Activated naive CD4-positive, alpha-beta T cell treated with anti-CD3 and anti-CD28 coated beads, Interleukin-2, amount 10 ng/mL, durations not matched to agents 7 days and 5 days (primary cell): ENCODE results near the gene NOL9.

Experiments
- CTCF ChIA-PET: fragments of 350-600 bp; sonication (Branson Sonifier 250); formaldehyde crosslinking; loops from one replicate; lab custom pipeline; 2021; ENCODE audit warnings: antibody characterized with exemption; lab: Charles Lee
- DNase-seq: peaks from one replicate; pipeline ENCODE4 v3.0.0-alpha.2; 2020
- H3K27ac Mint-ChIP-seq: one replicate; pipeline ENCODE4 v1.8.0; 2021; ENCODE audit warnings: mild to moderate bottlenecking, moderate library complexity, mixed read lengths
- H3K27me3 Mint-ChIP-seq: one replicate; pipeline ENCODE4 v1.8.0; 2021; ENCODE audit warnings: mild to moderate bottlenecking, mixed read lengths
- H3K36me3 Mint-ChIP-seq: one replicate; pipeline ENCODE4 v1.8.0; 2021; ENCODE audit warnings: mixed read lengths
- H3K4me1 Mint-ChIP-seq: one replicate; pipeline ENCODE4 v1.8.0; 2021; ENCODE audit warnings: mixed read lengths
- H3K4me3 Mint-ChIP-seq: one replicate; pipeline ENCODE4 v1.8.0; 2021; ENCODE audit warnings: mild to moderate bottlenecking, moderate library complexity, mixed read lengths
- H3K9me3 Mint-ChIP-seq: one replicate; pipeline ENCODE4 v1.8.0; 2021; ENCODE audit warnings: mixed read lengths

Gene NOL9

GRCh38 chr1:6504887-6505286 lies 49.4 kb downstream of the NOL9 start:
- no peaks in the 10 kb centered on the region for H3K4me1 Mint-ChIP-seq
- no peaks in the 10 kb centered on the region for H3K9me3 Mint-ChIP-seq
- no peak overlapping the region for H3K27ac Mint-ChIP-seq
- H3K36me3 Mint-ChIP-seq = no peaks in the 10 kb centered on the region
- no peak for DNase-seq
- peaks cover 39% of the 10 kb centered on the region for H3K27me3 Mint-ChIP-seq
- CTCF ChIA-PET = interaction anchor here (0.6 to 1.3 kb wide), 2 partner anchors 16 to 388 kb away, joined by 3 to 5 read pairs; no protein-coding TSS in a partner anchor
- H3K4me3 Mint-ChIP-seq = no peak overlapping the region

GRCh38 chr1:6503884-6504602 lies 50.3 kb downstream of the NOL9 start:
- no peaks in the 10 kb centered on the region for H3K36me3 Mint-ChIP-seq
- CTCF ChIA-PET = interaction anchor here (1.9 kb wide), 1 partner anchor 50 kb away, joined by 4 read pairs; the partner anchor contains the start of gene NOL9
- DNase-seq = peak; percentile 18

DNA sequence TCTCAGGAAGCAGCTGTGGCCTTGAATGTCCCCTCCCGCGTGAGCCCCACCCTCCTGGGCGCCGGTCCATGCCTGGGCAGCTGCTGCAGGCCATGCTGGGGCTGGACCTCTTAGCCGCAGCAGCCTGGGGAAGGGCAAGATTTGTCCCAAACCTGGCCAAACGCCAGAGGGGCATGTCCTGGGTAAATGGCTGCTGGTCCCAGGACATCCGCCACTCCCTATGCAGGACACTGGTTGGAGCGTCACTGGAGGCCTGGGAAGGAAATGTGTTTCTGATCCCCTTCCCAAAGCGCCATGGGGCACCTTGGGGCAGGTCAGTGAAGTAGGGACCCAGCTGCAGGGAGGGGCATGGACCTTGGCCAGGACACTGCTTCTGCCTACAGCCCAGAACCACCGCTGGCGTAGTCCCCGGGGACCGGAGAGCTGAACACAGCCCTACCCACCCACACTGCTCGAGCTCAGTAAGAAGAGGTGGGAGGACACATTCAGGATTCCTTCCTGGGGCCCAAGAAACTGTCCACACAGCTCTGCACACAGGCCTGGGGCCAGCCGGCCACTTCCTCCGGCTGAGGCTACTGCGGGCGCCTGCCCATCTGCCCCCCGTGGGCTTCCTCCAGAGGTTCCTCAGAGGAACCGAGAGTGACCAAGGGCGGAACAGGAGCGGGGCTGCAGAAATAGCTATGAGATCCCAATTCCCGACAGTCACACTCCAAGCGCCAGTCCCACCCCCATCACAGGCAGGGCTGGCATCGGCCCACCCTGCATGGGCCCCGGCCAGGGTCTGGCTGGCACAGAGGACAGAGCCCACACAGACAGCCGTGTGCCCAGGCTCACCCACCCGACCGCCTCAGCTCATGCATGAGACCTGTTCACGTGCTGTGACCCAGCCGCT lies 52.1 kb downstream of the NOL9 start:
- CTCF ChIA-PET = interaction anchor here (1.2 to 1.9 kb wide), 3 partner anchors 52 to 144 kb away, joined by 3 to 4 read pairs (median 3); partner anchors contain the start of gene NOL9
- Mint-ChIP-seq H3K27ac (no peak overlapping the region), H3K36me3 (no peaks in the 10 kb centered on the region), H3K27me3 (peaks cover 54% of the 10 kb centered on the region), H3K4me1 (peaks cover 8% of the 10 kb centered on the region), H3K9me3 (no peaks in the 10 kb centered on the region), H3K4me3 (no peak overlapping the region)
- no peak for DNase-seq

More at GRCh38 chr1:6503884-6504602, 50.3 kb downstream of the NOL9 start:
- peaks cover 46% of the 10 kb centered on the region for H3K27me3 Mint-ChIP-seq
- no peak overlapping the region for H3K27ac Mint-ChIP-seq
- no peak overlapping the region for H3K4me3 Mint-ChIP-seq
- no peaks in the 10 kb centered on the region for H3K4me1 Mint-ChIP-seq
- no peaks in the 10 kb centered on the region for H3K9me3 Mint-ChIP-seq

DNA sequence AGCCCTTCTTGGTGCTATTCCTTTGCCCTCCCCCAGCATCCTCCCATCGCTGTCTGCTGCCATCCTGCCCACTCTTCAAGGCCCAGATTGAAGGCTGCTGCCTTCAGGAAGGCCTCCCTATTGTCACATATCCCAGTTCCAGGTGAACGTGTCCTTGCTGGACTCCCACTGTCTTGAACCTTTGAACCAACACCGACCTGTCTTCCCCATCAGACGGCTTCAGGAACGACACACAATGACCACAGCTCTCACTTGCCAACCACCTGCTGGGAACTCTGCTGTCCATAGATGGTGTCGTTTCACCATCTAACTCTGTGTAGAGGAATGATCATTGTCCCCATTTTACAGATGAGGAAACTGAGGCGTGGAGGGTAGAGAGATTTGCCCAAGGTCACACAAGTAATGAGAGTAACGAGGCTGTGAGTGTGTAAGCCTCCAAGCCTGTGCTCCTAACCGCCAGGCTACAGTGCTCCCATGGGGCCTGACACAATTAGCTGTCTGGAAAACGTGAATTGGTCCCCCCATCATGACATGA lies 53.0 kb downstream of the NOL9 start:
- Mint-ChIP-seq H3K4me1 (peaks cover 11% of the 10 kb centered on the region), H3K36me3 (no peaks in the 10 kb centered on the region), H3K27ac (peak overlapping the region; percentile 24), H3K4me3 (no peak overlapping the region), H3K9me3 (no peaks in the 10 kb centered on the region), H3K27me3 (peaks cover 55% of the 10 kb centered on the region)
- CTCF ChIA-PET = interaction anchor here (1.2 kb wide), 1 partner anchor 121 kb away, joined by 3 read pairs; no protein-coding TSS in a partner anchor
- DNase-seq = no peak

GRCh38 chr1:6500544-6501278 lies 53.6 kb downstream of the NOL9 start:
- Mint-ChIP-seq H3K9me3 (no peaks in the 10 kb centered on the region), H3K27me3 (peaks cover 60% of the 10 kb centered on the region), H3K4me1 (peaks cover 16% of the 10 kb centered on the region), H3K4me3 (no peak overlapping the region), H3K27ac (no peak overlapping the region), H3K36me3 (no peaks in the 10 kb centered on the region)
- no peak for DNase-seq
- CTCF ChIA-PET = interaction anchor here (1.2 kb wide), 1 partner anchor 121 kb away, joined by 3 read pairs; no protein-coding TSS in a partner anchor

DNA sequence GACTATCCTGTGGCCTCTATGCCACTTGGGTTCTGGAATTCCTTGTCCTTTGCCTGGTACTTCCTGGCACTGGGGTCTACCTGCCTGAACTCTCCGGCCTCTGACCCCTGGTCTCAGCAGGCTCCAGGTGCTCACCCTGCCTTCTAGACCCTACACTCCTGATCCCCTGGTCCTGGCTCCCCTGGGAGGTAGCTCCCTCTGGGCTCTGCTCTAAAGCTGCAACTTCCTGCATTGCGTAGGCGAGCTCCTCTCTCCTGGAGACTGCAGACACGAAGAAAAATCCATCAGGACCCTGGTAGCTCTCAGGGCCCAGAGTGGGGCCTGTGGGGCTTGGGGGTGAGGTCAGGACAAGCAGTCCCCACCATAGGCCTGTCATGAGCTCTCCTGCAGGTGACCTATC lies 55.0 kb downstream of the NOL9 start:
- Mint-ChIP-seq H3K27ac (no peak overlapping the region), H3K36me3 (no peaks in the 10 kb centered on the region), H3K4me1 (peaks cover 21% of the 10 kb centered on the region), H3K27me3 (peaks cover 61% of the 10 kb centered on the region), H3K9me3 (no peaks in the 10 kb centered on the region), H3K4me3 (no peak overlapping the region)
- CTCF ChIA-PET = interaction anchor here (1.3 to 1.4 kb wide), 3 partner anchors 9 to 147 kb away, joined by 4 to 5 read pairs (median 5); no protein-coding TSS in a partner anchor
- peak; percentile 20 for DNase-seq

DNA sequence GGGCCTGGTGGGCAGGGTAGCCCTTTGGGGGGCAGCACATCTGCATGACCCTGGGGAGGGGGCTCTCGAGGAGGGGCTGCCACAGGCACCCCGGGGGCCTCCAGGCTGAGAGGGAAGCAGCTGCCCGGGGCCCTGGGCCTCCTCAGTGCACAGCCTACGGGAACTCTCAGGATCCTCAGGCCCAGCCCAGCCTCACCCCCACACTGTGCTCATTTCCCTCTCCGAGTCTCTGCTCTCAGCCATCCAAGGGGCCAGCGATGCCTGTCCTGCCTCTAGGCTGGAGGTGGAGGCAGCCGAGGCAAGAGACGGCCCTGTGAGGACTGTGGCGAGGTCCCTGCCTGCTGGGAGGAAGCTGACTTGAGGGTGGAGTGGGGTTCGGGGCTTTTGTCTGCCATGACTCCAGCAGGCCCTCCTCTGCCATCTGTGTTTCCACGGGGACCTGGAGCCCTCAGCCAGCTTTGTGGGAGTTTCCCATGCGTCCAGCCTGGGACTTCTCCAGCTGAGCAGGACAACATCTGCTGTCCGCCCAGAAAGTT lies 55.7 kb downstream of the NOL9 start:
- Mint-ChIP-seq H3K27ac (no peak overlapping the region), H3K27me3 (peaks cover 61% of the 10 kb centered on the region), H3K4me3 (no peak overlapping the region), H3K9me3 (no peaks in the 10 kb centered on the region), H3K4me1 (peaks cover 21% of the 10 kb centered on the region), H3K36me3 (no peaks in the 10 kb centered on the region)
- CTCF ChIA-PET = interaction anchor here (1.2 to 1.4 kb wide), 4 partner anchors 9 to 148 kb away, joined by 3 to 5 read pairs (median 4); no protein-coding TSS in a partner anchor
- DNase-seq = no peak

DNA sequence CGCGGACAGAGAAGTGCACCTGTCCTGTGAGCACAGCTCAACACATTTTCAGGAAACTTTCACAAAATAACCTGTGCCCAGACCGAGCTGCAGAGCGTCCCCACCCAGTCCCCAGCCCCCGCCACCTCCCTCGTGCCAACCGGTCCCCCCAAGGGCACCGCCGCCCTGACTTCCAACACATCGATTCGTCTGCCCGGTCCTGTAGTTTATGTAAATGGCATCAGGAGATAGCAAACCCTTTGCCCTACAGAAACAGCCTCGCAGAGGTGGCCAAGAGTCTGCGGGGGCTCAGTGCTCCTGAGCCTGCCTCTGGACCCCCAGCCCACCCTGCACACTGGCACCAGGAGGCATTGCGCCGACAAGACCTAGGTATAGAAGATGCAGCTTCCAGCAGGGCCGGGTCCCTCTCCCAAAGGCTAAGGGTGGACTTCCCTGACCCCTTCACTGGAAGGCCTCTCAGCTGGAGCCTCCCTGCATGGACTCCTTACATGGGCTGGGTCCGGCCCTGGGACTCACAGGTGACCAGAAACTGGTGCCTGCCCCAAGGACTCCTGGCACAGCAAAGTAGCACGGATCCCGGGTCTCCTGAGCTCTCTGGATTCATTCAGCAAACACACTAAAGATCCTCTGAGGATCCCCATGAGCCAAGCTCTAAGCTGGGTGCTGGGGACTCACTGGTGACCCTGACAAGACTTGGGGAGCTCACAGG lies 56.3 kb downstream of the NOL9 start:
- no peaks in the 10 kb centered on the region for H3K36me3 Mint-ChIP-seq
- H3K27me3 Mint-ChIP-seq = peaks cover 61% of the 10 kb centered on the region
- peak overlapping the region; percentile 72 for H3K4me3 Mint-ChIP-seq
- H3K4me1 Mint-ChIP-seq = peaks cover 25% of the 10 kb centered on the region
- CTCF ChIA-PET = interaction anchor here (1.2 kb wide), 1 partner anchor 149 kb away, joined by 3 read pairs; no protein-coding TSS in a partner anchor
- H3K27ac Mint-ChIP-seq = no peak overlapping the region
- DNase-seq = no peak
- no peaks in the 10 kb centered on the region for H3K9me3 Mint-ChIP-seq

DNA sequence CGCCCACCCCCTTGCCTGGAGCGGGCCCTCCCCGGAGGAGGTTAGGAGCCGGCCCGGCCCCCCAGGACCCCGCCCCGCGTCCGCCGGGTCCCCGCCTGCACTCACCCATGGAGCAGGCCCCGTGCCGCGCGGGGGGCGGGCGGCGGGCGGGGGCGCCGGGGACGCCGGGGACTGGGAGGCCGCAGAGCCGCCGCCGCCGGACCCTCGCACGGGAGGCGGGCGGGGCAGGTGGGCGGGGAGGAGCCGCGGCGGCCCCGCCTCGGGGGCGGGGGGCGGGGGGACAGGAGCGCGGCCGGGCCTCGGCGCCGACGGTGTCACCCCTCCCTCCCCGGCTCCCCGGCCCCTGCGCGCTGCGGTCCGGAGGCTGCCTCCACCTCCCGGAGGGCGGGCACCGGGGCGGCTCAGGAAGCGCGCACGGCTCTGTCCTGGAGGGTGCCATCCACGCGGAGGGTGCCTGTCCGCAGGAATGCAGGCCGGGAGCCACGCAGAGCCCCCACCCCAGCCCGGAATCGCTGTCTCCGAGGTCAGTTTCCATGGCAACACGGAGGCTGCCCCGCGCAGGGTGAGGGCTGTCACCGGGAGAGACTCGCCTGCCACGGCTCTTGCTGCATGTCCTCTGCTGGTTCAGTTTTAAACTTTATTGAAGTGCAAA lies 57.0 kb downstream of the NOL9 start:
- Mint-ChIP-seq H3K4me3 (peak overlapping the region; percentile 72), H3K27ac (no peak overlapping the region), H3K36me3 (no peaks in the 10 kb centered on the region), H3K4me1 (peaks cover 32% of the 10 kb centered on the region), H3K27me3 (peaks cover 61% of the 10 kb centered on the region), H3K9me3 (no peaks in the 10 kb centered on the region)
- CTCF ChIA-PET = interaction anchor here (1.2 kb wide), 1 partner anchor 150 kb away, joined by 3 read pairs; no protein-coding TSS in a partner anchor
- peak; percentile 76 for DNase-seq

DNA sequence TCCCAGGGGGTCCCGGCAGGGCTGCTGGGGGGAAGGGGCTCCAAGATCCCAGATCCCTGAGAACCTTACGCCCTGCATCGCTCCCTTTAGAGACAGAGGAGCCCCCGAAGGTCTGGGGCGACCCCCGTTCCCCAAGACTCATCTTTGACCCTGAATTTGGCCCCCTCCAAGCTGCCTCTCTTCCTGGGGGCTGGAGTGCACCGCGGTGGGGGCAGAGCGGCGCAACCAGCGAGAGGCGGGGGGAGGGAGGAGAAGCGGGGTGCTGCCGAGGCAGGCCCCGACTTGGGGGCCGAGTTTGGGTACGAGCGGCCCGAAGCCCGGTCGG lies 57.5 kb downstream of the NOL9 start:
- Mint-ChIP-seq H3K9me3 (no peaks in the 10 kb centered on the region), H3K27me3 (peaks cover 61% of the 10 kb centered on the region), H3K36me3 (no peaks in the 10 kb centered on the region), H3K4me1 (peaks cover 36% of the 10 kb centered on the region), H3K27ac (no peak overlapping the region), H3K4me3 (peak overlapping the region; percentile 50)
- no peak for DNase-seq
- CTCF ChIA-PET = no interaction called here

DNA sequence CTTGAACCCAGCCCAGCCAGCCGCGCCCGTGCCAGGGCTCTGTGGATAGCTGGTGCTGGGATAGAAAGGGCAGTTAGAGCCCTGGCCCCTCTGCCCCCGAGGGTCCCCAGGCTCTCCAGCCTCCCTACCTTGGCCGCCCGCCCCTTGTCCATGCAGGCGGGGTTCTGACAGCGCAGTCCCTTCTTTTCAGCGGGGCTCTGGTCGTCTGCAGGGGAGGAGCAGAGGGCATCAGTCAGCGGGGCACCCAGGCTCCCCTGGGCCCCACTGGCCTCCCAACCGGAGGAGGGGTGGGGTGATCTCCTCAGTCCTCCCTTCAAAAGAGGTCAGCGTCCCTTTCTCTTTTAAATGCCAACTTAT lies 58.0 kb downstream of the NOL9 start:
- peak overlapping the region; percentile 50 for H3K4me3 Mint-ChIP-seq

DNA sequence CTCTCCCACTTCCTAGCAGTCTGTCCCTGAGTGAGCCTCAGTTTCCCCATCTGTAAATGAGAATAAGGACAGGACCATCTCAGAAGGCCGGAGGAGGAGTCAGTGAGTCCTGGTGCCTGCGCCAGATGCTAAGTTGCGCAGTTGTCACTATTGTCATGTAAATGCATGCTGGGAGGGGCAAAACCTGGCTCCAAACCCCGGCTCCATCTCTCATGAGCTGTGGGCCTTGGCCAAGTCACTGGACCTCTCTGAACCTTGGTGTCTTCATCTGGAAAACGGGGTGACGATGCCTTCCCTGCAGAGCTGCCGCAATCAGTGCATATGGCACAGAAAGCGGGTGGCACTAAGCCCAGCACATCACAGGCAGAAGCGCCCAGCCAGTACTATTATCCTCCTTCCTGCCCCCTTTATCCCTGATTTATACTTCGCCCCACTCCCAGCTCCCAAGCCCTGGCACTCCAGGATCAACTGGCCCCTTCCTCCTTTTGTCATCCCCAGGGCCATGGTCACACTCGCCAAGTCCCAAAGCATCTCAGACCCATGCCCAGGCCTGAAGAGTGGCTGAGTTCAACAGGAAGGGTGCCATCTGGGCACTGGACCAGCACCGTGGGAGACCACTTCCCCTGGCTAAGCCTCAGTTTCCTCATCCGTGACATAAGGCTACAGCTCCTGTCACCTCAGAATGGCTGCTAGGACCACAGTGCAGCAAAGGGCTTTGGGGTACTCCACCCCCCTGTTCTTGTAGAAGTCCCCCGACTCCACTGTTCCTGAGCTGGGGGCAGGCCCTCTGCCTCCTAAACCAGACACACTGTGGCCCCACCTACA lies 58.6 kb downstream of the NOL9 start:
- no peaks in the 10 kb centered on the region for H3K9me3 Mint-ChIP-seq
- CTCF ChIA-PET = interaction anchor here (1.4 to 1.7 kb wide), 2 partner anchors 72 to 151 kb away, joined by 4 read pairs; no protein-coding TSS in a partner anchor
- no peaks in the 10 kb centered on the region for H3K36me3 Mint-ChIP-seq
- peaks cover 44% of the 10 kb centered on the region for H3K4me1 Mint-ChIP-seq
- H3K4me3 Mint-ChIP-seq = peak overlapping the region; percentile 50
- H3K27ac Mint-ChIP-seq = no peak overlapping the region
- H3K27me3 Mint-ChIP-seq = peaks cover 51% of the 10 kb centered on the region
- no peak for DNase-seq

More for the DNA sequence above, 58.0 kb downstream of the NOL9 start:
- Mint-ChIP-seq H3K27ac (no peak overlapping the region), H3K36me3 (no peaks in the 10 kb centered on the region), H3K4me1 (peaks cover 41% of the 10 kb centered on the region), H3K9me3 (no peaks in the 10 kb centered on the region), H3K27me3 (peaks cover 57% of the 10 kb centered on the region)
- DNase-seq = no peak
- CTCF ChIA-PET = interaction anchor here (1.4 to 1.7 kb wide), 2 partner anchors 73 to 150 kb away, joined by 4 read pairs; no protein-coding TSS in a partner anchor
